Activated CD4-positive, alpha-beta T cell treated with anti-CD3 and anti-CD28 coated beads, Interleukin-2, Interleukin-6, amounts not matched to agents 100 ng/mL and 50 ng/mL, durations not matched to agents 16 hours and 8 hours (primary cell): ENCODE results near the gene CH25H.
A peak's percentile ranks its signal among the peaks of the same experiment; 100 is the strongest.
"Not testable (repeated sequence)": the region's sequence is repeated elsewhere in the genome, so short reads cannot be mapped to it uniquely, and the experiment has no call there.

Source experiments
- DNase-seq: peaks from one replicate; pipeline ENCODE4 v3.0.0-alpha.2; 2020

Gene CH25H

GRCh38 chr10:89189211-89189734, 17.8 kb downstream of the CH25H start:
- no peak for DNase-seq

GRCh38 chr10:89185658-89186057, 21.5 kb downstream of the CH25H start:
- DNase-seq: no peak

- DNase-seq: no peak
Observed at GRCh38 chr10:89184638-89185037, 22.5 kb downstream of the CH25H start.

- DNase-seq: no peak
Observed at GRCh38 chr10:89183571-89183970, 23.5 kb downstream of the CH25H start.

- DNase-seq: no peak
Observed at GRCh38 chr10:89182894-89183293, 24.2 kb downstream of the CH25H start.

- DNase-seq: no peak
Observed at GRCh38 chr10:89175816-89176215, 31.3 kb downstream of the CH25H start.

GRCh38 chr10:89173075-89173474, 34.0 kb downstream of the CH25H start:
- DNase-seq: no peak

GRCh38 chr10:89171996-89172395, 35.1 kb downstream of the CH25H start:
- no peak for DNase-seq

GRCh38 chr10:89171263-89171872, 35.7 kb downstream of the CH25H start:
- no peak for DNase-seq

GRCh38 chr10:89168354-89168900, 38.7 kb downstream of the CH25H start:
- not testable (repeated sequence) for DNase-seq

GRCh38 chr10:89167915-89168314, 39.2 kb downstream of the CH25H start:
- DNase-seq: no peak

- DNase-seq: peak; percentile 3
Observed at GRCh38 chr10:89165923-89166322, 41.2 kb downstream of the CH25H start.

GRCh38 chr10:89164920-89165319, 42.2 kb downstream of the CH25H start:
- DNase-seq: no peak

- DNase-seq: no peak
Observed at GRCh38 chr10:89164080-89164479, 43.0 kb downstream of the CH25H start.

GRCh38 chr10:89163265-89163995, 43.7 kb downstream of the CH25H start:
- peak; percentile 81 for DNase-seq

GRCh38 chr10:89162596-89162995, 44.5 kb downstream of the CH25H start:
- no peak for DNase-seq

- no peak for DNase-seq
Observed at GRCh38 chr10:89160339-89160738, 46.8 kb downstream of the CH25H start.

- DNase-seq: no peak
Observed at GRCh38 chr10:89159761-89160160, 47.4 kb downstream of the CH25H start.

GRCh38 chr10:89159316-89159715, 47.8 kb downstream of the CH25H start:
- no peak for DNase-seq

GRCh38 chr10:89158446-89158845, 48.7 kb downstream of the CH25H start:
- DNase-seq: no peak

- no peak for DNase-seq
Observed at GRCh38 chr10:89156161-89156835, 50.8 kb downstream of the CH25H start.
